ENCODE measurements around the gene WIPF3. TPM values are rescaled to one million over a fixed set of nuclear protein-coding genes. Genes with fewer than 3 reads are reported as not detected.

The WIPF3 gene
- total and polyA plus RNA-seq, 10 of the 15 experiments (the other 5 are each of a cell fraction or from before 2014, with no cell fraction given): 0.03 to 0.05 TPM; not detected in 8

DNA sequence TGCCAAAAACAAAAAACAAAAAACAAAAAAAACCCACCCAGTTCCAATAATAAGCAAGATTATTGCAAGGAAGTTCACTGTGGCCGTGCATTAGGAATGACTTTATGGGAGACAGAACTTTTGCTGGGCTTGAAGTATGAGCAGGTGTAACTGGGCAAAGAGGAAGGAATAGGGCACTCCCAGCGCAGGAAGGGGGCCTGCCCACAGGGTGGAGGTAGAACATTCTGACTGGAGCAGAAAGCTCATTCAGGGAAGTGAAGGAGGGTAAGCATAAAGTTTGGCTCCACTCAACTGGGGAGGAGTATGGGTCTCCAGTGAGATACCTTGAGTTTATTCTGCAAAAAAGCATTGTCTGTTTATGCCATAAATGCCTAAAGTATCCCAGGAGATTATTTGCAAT is 42.1 kb upstream of the WIPF3 start:
- DNase-seq (ENCODE audit: low read depth, low spot score): no peak
- H3K4me2 ChIP-seq (ENCODE audit: control insufficient read depth, insufficient read depth): no peak overlapping the region
- ChIA-PET CTCF (no interaction called here), POLR2A (no interaction called here), RAD21 (ENCODE audit: unreplicated experiment) (no interaction called here), SMC1A (ENCODE audit: uncharacterized antibody, unreplicated experiment) (no interaction called here)
- in situ Hi-C loops (cut with MboI) (no loop called here), intact Hi-C loops (cut with micrococcal nuclease; ENCODE audit: unreplicated experiment) (no loop called here)
- H3K9me3 ChIP-seq (replicated peaks; ENCODE audit: control insufficient read depth, insufficient read depth, low read length): no peaks in the 10 kb centered on the region
- H3K4me3 ChIP-seq: no peak overlapping the region
- no peak for ATAC-seq
- no peak for TF ChIP-seq RUNX3 (IDR thresholded peaks at IDR 0.05; ENCODE audit: low read length)
- no peak for TF ChIP-seq BACH1 (IDR thresholded peaks at IDR 0.05; ENCODE audit: borderline replicate concordance)
- TF ChIP-seq, protein P1, sequence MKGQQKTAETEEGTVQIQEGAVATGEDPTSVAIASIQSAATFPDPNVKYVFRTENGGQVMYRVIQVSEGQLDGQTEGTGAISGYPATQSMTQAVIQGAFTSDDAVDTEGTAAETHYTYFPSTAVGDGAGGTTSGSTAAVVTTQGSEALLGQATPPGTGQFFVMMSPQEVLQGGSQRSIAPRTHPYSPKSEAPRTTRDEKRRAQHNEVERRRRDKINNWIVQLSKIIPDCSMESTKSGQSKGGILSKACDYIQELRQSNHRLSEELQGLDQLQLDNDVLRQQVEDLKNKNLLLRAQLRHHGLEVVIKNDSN (IDR thresholded peaks at IDR 0.05; ENCODE audit: borderline replicate concordance, extremely low read length, insufficient read depth, low read depth, low read length): no peak
- TF ChIP-seq, protein P2, sequence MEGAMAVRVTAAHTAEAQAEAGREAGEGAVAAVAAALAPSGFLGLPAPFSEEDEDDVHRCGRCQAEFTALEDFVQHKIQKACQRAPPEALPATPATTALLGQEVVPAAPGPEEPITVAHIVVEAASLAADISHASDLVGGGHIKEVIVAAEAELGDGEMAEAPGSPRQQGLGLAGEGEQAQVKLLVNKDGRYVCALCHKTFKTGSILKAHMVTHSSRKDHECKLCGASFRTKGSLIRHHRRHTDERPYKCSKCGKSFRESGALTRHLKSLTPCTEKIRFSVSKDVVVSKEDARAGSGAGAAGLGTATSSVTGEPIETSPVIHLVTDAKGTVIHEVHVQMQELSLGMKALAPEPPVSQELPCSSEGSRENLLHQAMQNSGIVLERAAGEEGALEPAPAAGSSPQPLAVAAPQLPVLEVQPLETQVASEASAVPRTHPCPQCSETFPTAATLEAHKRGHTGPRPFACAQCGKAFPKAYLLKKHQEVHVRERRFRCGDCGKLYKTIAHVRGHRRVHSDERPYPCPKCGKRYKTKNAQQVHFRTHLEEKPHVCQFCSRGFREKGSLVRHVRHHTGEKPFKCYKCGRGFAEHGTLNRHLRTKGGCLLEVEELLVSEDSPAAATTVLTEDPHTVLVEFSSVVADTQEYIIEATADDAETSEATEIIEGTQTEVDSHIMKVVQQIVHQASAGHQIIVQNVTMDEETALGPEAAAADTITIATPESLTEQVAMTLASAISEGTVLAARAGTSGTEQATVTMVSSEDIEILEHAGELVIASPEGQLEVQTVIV (IDR thresholded peaks at IDR 0.05; ENCODE audit: borderline replicate concordance, partially characterized antibody): no peak
- TF ChIP-seq, protein P3, sequence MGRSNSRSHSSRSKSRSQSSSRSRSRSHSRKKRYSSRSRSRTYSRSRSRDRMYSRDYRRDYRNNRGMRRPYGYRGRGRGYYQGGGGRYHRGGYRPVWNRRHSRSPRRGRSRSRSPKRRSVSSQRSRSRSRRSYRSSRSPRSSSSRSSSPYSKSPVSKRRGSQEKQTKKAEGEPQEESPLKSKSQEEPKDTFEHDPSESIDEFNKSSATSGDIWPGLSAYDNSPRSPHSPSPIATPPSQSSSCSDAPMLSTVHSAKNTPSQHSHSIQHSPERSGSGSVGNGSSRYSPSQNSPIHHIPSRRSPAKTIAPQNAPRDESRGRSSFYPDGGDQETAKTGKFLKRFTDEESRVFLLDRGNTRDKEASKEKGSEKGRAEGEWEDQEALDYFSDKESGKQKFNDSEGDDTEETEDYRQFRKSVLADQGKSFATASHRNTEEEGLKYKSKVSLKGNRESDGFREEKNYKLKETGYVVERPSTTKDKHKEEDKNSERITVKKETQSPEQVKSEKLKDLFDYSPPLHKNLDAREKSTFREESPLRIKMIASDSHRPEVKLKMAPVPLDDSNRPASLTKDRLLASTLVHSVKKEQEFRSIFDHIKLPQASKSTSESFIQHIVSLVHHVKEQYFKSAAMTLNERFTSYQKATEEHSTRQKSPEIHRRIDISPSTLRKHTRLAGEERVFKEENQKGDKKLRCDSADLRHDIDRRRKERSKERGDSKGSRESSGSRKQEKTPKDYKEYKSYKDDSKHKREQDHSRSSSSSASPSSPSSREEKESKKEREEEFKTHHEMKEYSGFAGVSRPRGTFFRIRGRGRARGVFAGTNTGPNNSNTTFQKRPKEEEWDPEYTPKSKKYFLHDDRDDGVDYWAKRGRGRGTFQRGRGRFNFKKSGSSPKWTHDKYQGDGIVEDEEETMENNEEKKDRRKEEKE (IDR thresholded peaks at IDR 0.05): no peak
- TF ChIP-seq SPI1 (IDR thresholded peaks at IDR 0.05; ENCODE audit: borderline replicate concordance, insufficient read depth, low read depth, low read length): no peak
- TF ChIP-seq NRF1 (conservative IDR thresholded peaks at IDR 0.05; ENCODE audit: low read depth, low read length): no peak
- TF ChIP-seq, protein P4, sequence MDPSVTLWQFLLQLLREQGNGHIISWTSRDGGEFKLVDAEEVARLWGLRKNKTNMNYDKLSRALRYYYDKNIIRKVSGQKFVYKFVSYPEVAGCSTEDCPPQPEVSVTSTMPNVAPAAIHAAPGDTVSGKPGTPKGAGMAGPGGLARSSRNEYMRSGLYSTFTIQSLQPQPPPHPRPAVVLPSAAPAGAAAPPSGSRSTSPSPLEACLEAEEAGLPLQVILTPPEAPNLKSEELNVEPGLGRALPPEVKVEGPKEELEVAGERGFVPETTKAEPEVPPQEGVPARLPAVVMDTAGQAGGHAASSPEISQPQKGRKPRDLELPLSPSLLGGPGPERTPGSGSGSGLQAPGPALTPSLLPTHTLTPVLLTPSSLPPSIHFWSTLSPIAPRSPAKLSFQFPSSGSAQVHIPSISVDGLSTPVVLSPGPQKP (IDR thresholded peaks at IDR 0.05; ENCODE audit: low read depth, low read length): no peak
- no peaks in the 10 kb centered on the region for H3K4me1 ChIP-seq (ENCODE audit: control insufficient read depth, insufficient read depth, low read length)
- no peak overlapping the region for H2AFZ ChIP-seq (ENCODE audit: control insufficient read depth, low read depth, low read length)
- H3K9ac ChIP-seq (ENCODE audit: control insufficient read depth, insufficient read depth, low read length): no peak overlapping the region
- H3K27ac ChIP-seq (ENCODE audit: control insufficient read depth, insufficient read depth): no peak overlapping the region
- no peaks in the 10 kb centered on the region for H4K20me1 ChIP-seq (ENCODE audit: control insufficient read depth, insufficient read depth)
- peaks cover 2 to 4% of the 10 kb centered on the region in 2 experiments; a peak in 1 of 4 replicates for H3K27me3 ChIP-seq (replicated peaks in 1 of 2; ENCODE audit: control insufficient read depth in 2 of 2, insufficient read depth in 2 of 2, low read length in 1 of 2)
- H3K79me2 ChIP-seq (ENCODE audit: control insufficient read depth, insufficient read depth, low read length): no peaks in the 10 kb centered on the region
- H3K36me3 ChIP-seq (ENCODE audit: control insufficient read depth in 2 of 2, insufficient read depth in 2 of 2, low read length in 1 of 2): no peaks in the 10 kb centered on the region
- no peak for FAIRE-seq
- BruUV-seq (replicated peaks): no TSS peak
- WGBS (ENCODE audit: insufficient coverage, insufficient replicate concordance, low lambda C conversion rate, missing lambda C conversion rate): 0% methylated on average over 2 of the region's 2 CpGs

Data from GM12878 (cell line).